Embryonic facial prominence (tissue), 1 donor: ENCODE results near the gene MAD1L1.

ENCODE experiments used
- DNase-seq: peaks from one replicate; pipeline ENCODE4 v3.0.0-alpha.2; 2016; ENCODE audit errors: extremely low spot score

MAD1L1 gene

DNA sequence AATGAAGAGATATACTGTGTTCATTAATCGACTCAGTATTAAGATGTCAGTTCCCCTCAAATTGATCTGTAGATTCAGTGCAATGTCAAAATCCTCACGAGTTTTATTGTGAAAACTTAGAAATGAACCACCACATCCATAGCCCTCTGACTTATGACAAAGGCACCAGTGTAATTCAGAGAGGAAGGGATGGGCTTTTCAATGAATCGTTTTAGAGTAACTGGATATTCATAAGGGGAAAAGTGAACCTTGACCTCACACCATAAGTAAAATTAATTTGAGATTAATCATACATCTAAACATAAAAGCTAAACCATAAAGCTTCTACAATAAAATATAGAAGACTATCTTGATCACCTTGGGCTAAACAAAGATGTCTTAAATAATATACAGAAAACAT is 434.6 kb downstream of the MAD1L1 start:
- no peak for DNase-seq

DNA sequence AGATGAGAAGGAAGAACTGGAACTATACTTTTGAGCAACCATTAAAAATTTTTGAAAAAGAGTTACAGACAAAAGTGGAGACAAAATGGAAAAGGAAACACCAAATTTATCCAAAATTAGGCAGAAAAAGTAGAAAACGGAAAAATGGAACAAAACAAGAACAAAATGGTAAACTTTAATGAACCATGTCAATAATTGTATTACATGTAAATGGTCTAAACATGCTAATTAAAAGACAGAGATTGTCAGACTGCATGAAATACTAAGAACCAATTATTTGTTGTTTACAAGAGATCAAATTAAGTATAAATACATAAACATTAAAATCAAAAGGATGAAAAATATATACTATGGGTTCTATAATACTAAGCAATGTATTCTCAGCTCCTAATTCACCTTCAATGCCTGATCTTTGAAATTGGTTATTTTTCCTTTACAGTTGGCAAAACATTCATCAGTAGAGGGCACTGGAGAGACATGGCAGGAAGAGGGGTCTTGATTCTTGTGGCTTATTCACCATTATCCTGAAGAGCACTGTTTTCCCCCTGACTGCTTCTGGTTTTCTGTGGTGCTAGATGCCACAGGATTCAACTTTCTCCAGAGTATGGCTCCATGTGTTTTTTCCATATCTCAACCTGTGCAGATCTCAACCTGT is 437.7 kb downstream of the MAD1L1 start:
- no peak for DNase-seq

DNA sequence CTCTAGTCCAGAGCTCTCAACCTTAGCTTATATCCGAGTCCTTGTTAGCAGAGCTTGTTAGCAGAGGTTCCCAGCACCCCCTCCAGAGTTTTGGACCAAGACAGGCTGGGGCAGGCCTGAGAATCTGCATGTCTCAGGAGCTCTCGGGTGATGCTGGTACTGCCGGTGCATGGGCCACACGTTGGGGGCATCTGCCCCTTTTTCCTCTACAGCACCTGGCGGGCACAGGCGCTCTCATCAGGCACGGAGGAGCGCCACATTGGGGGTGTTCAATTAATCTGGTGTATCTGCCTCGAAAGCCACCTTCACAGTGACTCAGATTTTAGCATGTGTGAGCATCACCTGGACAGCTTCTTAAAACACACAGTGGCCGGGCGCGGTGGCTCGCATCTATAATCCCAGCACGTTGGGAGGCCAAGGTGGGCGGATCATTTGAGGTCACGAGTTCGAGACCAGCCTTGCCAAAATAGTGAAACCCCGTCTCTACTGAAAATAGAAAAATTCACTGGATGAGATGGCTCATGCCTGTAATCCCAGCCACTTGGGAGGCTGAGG is 445.0 kb downstream of the MAD1L1 start:
- DNase-seq: no peak

DNA sequence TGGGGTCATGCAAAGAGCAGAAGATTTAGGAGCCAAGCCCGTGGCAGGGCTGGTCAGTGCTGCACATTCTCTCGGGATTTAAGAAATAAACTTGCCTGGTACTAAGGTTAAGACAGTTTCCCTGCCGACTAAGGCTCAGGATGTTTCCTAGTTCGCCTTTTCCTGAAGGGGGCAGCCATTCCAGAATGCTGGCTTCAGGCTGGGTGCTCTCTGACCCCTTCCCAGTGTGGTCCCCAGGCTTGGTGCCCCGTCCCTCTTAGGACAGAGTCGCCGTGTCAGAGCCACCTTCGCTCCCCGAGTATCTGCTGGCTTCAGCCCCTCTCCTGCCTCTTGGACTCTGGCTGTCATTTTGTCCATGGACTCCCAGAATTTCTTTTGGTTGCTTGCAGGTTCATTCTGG is 445.5 kb downstream of the MAD1L1 start:
- no peak for DNase-seq

DNA sequence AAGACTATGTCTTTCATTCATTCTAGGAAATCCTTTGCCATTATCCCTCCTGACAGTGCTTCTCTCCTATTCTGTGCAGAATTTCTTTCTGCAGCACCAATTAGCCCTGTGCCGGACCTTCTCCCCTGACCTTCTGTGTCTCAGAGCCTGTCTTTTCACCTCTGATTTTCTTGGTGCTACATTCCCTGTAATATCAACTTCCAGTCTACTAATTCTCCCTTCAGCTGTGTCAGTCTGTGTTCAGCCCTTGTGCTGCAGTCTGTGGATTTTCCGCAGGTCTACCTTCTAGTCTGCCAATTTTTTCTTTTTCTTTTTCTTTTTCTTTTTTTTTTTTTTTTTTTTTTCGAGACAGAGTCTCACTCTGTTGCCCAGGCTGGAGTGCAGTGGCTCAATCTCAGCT is 446.9 kb downstream of the MAD1L1 start:
- DNase-seq: no peak

DNA sequence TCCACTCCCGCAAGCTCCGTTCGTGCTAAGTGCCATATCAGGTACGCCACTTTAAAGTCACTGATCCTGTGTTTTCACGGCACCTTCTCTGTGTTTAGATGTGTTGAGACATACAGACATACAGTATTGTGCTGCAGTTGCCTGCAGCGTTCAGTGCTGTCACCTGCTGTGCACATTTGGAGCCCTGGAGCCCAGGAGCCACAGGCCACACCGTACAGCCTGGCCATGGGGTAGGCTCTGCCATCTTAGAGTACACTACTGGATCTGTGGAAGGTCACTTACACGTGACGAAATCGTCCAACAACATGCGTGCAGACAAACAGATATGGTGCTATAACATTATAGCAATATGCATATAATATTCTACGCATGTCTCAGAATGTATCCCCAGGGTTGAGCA is 451.4 kb downstream of the MAD1L1 start:
- DNase-seq: no peak

DNA sequence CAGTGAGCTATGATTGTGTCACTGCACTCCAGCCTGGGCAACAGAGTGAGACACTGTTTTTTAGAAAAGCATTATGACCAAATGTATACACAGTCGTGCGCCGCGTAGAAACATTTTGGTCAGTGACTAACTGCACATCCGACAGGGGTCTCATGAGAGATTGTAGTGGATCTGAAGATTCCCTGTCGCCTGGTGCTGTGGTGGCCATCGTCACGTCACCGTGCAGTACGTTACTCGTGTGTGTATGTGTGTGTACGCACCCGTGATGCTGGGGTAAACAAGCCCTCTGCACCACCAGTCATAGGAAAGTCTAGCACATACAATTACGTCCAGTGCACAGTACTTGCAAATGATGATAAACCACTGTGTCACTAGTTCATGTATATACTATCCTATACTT is 453.3 kb downstream of the MAD1L1 start:
- DNase-seq: no peak

DNA sequence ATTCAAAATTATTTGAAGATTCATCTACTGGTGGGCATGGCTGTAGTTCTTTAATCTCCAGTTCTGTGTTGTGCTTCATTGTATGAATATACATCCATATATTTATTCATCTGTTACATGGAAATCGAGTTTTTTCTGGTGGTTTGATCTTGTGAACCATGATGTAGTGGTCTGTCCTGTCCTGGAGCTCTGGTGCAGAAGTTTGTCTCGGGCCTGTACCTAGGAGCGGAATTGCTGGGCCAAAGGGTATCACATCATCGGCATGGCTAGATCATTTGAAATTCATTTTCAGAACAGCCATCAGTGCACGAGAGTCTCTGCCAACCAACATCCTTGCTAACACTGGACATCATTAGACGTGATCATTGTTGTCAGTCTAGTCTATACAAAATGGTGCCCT is 455.6 kb downstream of the MAD1L1 start:
- no peak for DNase-seq

DNA sequence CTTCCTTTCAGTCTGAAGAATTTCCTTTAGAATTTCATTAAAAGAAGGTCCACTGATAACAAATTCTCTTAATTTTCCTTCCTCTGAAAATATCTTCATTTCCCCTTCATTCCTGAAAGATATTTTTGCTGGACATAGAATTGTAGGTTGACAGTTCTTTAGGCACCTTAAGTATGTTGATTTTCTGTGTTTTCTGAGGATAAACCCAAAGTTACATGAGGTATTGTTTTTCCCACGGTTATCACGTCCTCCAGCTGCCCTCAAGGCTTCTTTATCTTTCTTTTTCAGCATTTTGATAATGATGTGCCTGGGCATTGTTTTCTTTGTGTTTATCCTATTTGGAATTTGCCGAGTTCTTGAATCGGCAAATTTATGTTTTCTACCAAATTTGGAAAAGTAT is 457.4 kb downstream of the MAD1L1 start:
- no peak for DNase-seq

DNA sequence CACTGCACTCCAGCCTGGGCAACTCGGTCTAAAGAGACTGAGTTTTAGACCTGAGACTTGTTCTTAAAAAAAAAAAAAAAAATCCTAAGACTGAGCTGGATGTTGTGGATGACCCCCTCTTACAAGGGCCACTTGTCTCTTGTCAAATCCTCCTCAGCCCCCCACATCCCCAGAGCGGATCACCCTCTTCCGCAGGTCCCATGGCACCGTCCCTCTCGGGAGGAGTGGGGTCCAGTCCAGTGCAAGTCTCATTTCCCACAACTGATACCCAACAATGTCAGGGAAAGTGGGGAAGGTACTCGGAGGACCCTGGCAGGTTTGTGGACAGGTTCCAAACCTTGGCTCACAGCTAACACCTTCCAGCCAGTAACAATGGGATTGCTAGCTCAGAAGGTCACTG is 462.4 kb downstream of the MAD1L1 start:
- no peak for DNase-seq

DNA sequence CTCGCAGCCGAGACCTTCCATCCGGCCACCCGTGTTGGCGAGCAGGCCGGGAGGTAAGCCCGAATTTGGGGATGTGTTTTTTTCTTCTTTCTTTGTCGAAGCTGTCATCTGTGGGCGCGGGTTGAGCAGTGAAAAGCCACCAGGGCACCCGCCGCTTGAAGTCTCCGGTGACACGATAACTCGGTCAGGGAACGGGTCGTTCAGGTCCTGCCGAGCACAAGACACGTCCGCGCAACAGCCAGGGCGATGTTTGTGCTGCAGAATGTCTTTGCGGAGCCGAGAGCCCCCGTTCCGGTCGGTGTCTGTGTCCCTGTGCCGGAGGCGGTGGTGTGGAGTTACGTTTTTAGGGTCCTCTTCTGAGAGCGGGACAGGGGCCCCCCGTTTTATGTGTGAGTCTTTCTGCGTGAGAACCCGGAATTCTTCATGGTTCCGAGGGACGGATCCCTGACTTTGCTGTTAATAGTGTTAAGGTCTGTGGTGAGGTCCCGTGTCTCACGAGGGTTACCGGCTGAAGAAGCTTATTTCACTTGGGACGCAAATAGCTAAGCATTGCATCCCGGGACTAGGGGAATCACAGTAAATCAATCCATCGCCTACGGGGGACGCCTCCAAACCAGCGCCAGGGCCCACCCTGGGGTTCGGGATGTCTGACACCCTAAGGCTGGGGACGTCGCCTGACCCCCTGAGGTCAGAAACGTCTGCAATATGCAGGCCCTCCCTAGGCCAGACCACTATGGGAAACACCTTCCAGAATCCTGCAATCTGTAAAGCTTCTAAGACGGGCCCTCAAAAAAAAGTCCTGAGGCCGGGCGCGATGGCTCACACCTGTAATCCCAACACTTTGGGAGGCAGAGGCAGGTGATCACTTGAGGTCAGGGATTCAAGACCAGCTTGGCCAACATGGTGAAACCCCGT is 463.2 kb downstream of the MAD1L1 start:
- no peak for DNase-seq

DNA sequence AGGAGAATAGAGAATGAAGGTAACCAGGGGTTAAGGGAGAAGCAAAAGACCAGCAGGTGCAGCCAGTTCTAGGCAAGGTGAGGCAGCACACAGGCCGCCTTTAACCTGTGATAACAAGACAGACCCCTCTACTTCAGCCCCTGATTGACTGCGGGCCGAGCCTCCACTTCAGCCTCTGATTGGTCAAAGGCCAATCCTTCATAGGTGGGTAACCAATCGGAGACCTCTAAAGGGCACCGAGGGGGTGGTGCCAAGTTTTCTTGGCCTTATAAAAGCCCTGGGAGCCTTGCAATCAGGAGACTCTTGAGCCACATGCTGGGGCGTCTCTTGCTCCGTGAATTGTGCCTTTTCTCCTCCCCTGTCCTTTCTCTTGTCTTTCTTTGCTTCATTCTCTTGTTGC is 463.9 kb downstream of the MAD1L1 start:
- no peak for DNase-seq

DNA sequence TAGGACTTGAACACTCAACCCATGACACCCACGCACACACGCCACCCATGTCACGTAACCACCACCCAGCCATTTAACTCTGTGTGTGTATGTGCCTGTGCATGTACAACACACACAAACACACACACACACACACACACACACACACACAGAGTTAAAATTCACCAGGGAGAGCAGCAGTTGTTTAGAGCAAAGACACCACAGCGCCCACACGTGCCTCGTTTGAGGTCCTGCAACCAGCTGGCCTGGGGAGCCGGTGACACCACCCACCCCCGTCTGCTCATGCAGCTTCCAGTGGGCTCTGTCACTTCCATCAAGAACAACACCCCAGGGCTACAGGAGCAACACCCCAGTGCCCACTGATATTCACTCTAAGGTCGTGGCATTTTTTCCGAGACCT is 465.2 kb downstream of the MAD1L1 start:
- DNase-seq: no peak
